ENCODE data around the gene ATAD3C. TPM values are rescaled to one million over a fixed set of nuclear protein-coding genes. Genes with fewer than 3 reads are reported as not detected.
"Not testable (repeated sequence)": the region's sequence is repeated elsewhere in the genome, so short reads cannot be mapped to it uniquely, and the experiment has no call there.

ATAD3C gene, protein sequence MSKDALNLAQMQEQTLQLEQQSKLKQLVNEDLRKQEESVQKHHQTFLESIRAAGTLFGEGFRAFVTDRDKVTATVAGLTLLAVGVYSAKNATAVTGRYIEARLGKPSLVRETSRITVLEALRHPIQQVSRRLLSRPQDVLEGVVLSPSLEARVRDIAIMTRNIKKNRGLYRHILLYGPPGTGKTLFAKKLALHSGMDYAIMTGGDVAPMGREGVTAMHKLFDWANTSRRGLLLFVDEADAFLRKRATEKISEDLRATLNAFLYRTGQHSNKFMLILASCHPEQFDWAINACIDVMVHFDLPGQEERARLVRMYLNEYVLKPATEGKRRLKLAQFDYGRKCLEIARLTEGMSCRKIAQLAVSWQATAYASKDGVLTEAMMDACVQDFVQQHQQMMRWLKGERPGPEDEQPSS
- 1 to 10 TPM in 1 of 2 donors, under 1 TPM in 1; 0.13 to 2.9 TPM for total RNA-seq
- 0.12 to 1.2 reads per million in 2 donors for total RNA-seq

DNA sequence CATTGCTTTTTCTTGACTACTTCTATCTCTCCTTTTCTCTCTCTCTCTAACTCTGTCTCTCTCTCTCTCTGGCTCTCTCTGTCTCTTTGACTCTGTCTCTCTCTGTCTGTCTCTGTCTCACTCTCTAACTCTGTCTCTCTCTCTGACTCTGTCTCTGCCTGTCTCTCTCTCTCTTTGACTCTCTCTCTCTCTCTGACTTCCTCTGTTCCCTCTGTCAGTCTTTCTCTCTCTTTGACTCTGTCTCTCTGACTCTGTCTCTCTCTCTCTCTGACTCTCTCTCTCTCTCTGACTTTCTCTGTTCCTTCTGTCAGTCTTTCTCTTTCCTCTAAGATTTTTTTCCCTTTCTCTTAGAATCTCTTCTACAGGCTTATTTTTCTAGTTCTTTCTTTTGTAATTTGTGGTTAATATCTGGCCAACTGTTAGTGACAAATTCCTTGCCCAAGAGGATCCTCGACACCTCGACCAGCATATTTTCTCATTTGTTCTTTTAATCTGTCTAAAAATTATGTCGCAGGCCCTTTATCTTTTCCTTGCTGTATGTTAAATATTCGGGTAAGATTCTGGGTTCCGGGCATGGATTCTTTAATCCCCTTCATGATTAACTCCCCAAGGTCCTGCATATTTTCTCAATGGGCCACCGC is at the start of gene ATAD3C:
Gene ATAD3C (plus strand): TSS at position 591 of the 641 bp plus-strand sequence. CDS start 995 bp downstream, outside the sequence.
- Mint-ChIP-seq H3K36me3 (ENCODE audit: low read depth) (peaks cover 4% of the 10 kb centered on the region), H3K4me3 (no peak within 1 kb of the TSS), H3K27me3 (peaks cover 13% of the 10 kb centered on the region), H3K27ac (no peak within 1 kb of the TSS), H3K4me1 (peaks cover 4% of the 10 kb centered on the region)
- ATAC-seq (no peak), DNase-seq (no peak)
- H3K9me3 ChIP-seq (ENCODE audit: control insufficient read depth, low read length, poor library complexity, severe bottlenecking), result no peaks in the 10 kb centered on the region

DNA sequence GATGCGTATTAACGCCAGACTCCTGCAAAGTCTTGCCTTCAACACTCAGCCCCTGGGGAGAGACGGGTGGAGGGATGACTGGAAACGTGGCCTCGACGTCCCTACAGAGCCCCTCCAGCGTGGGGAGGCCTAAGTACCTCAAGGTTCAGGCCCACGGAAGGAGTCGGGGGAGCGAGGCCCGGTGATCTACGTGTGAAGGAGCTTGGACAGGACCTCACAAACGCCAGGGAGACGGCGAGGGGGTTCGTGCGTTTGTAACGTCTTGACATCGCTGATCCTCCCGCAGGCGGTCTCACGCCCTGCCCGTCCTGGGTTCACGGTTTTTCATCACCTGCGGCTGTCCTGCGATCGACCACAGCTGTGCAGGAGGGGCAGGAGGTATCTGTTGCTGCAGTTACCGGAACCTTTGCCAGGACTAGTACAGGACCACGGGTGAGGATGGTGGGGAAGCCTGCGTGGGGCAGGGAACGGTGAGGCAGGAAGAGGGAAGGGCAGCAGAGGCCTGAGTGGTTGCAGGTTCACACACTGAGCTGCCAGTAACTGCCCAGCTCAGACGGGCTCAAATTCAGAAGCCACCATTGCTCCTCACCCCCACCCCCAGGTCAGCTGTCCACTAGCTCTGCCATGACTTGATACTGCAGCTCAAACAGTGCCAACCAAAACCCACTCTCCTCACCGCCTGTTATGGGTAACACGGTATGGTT is 49.5 kb upstream of the ATAD3C start:
- peaks cover 30% of the 10 kb centered on the region for H3K4me1 Mint-ChIP-seq
- H3K9me3 ChIP-seq (ENCODE audit: control insufficient read depth, low read length, poor library complexity, severe bottlenecking), result no peaks in the 10 kb centered on the region
- peaks cover 7% of the 10 kb centered on the region for H3K36me3 Mint-ChIP-seq (ENCODE audit: low read depth)
- peak overlapping the region; percentile 90 for H3K27ac Mint-ChIP-seq
- no peaks in the 10 kb centered on the region for H3K27me3 Mint-ChIP-seq
- peak overlapping the region; percentile 92 for H3K4me3 Mint-ChIP-seq
- DNase-seq (no peak), ATAC-seq (no peak)

DNA sequence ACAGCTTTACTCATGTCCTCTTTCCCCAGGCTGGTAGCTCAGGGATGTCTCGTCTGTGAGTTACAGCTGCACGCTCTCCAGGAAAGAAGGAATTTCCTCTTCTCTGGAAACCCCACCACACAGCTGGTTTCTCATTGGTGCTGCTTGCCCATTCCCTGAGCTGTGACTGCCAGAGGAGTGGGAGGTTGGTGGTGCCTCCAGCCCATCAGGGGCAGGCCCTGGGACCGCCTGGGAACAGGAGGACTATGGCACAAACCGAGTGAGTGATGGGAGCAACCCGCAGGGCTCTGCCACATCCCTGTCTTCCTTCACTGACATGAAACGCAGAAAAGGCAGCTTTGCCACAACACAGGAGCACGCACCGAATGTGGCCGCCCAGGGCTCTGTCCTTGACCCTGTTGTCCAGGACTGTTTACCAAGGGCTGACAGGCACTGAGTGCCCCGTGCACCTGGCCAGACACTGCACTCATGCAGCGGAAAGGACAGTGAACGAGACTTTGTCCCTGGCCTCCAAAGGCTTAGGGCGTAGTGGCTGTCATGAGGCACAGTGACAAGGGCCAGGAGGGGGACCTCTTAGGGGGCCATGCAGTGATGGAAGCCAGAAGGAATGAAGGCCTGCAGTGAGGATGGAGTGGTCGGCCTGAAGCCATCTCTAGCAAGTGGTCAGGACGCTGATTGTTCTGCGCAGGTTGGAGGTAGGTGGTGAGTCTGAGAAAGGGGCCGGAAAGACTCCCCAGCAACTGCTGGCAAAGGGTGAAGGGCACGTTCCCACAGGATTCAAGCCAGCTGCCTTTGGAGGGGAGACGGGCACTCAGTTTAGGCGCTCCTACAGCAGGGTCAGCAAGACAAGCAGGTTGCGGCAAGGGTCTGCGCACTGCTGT is 48.7 kb upstream of the ATAD3C start:
- DNase-seq (no peak), ATAC-seq (no peak)
- peak overlapping the region; percentile 92 for H3K4me3 Mint-ChIP-seq
- H3K9me3 ChIP-seq (ENCODE audit: control insufficient read depth, low read length, poor library complexity, severe bottlenecking), result no peaks in the 10 kb centered on the region
- peak overlapping the region; percentile 90 for H3K27ac Mint-ChIP-seq
- H3K4me1 Mint-ChIP-seq, result peaks cover 27% of the 10 kb centered on the region
- H3K27me3 Mint-ChIP-seq, result no peaks in the 10 kb centered on the region
- H3K36me3 Mint-ChIP-seq (ENCODE audit: low read depth), result peaks cover 3% of the 10 kb centered on the region

DNA sequence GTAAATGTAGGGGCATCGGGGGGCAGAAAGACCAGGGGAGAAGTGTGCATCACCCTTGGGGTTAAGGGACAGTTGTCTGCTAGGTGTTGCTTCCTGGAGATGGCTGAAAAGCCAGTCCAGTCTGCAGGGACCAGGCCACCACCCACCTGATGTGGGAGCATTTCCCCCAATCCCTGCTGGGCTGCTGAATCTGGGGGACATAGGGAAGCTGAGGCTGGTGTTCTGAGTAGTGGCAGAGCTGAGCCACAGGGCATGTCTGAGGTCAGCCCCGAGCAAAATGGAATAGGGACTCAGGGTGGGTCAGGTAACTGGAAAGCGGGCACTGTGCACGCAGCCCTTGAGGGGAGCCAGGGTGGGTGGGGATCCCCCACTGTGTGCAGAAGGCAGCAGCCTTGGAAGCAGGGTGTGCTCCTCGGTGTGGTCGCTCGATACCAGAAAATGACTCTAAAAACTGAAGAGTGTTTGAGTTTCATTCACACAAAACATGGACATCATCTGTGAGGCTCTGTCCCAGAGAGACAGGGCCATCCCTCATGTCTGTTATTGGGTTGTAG is 48.0 kb upstream of the ATAD3C start:
- Mint-ChIP-seq H3K27me3 (no peaks in the 10 kb centered on the region), H3K4me1 (peaks cover 27% of the 10 kb centered on the region), H3K4me3 (no peak overlapping the region), H3K36me3 (ENCODE audit: low read depth) (peaks cover 3% of the 10 kb centered on the region), H3K27ac (peak overlapping the region; percentile 65)
- no peaks in the 10 kb centered on the region for H3K9me3 ChIP-seq (ENCODE audit: control insufficient read depth, low read length, poor library complexity, severe bottlenecking)
- ATAC-seq (no peak), DNase-seq (no peak)

DNA sequence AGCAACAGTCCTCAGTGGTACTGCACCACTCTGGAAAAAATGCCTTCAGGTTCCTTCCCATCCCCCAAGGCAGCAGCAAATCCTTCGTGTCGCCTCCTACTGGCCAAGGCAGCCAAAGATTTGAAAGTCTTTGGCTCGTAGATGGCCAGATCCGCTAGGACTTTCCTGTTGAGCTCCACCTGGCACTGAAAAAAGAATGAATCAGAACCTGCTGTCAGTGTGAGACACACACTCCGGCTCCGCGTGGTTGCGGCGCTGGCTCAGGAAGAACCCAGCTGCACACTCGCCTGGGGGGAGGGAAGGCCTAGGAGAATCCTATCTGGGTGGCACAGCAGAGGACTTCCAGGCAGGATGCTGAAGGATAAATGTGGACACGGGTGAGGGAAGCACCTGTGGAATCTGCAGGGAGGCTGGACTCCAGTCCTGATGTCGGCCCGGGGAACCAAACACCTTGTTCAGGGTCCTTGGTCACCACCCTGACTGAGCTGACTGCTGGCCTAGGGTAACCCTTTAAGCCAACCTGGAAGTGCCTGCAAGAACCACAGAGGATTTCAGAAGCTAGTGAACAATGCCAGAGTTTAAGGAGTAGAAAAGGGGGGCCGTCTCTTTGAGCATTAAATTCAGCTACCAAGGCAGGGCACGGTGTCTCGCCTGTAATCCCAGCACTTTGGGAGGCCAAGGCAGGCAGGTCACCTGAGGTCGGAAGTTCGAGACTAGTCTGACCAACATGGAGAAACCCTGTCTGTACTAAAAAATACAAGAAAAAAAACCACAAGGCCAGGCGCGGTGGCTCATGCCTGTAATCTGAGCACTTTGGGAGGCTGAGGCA is 47.2 kb upstream of the ATAD3C start:
- Mint-ChIP-seq H3K4me1 (peaks cover 27% of the 10 kb centered on the region), H3K36me3 (ENCODE audit: low read depth) (peaks cover 3% of the 10 kb centered on the region), H3K27me3 (no peaks in the 10 kb centered on the region), H3K4me3 (peak overlapping the region; percentile 52), H3K27ac (peak overlapping the region; percentile 65)
- no peaks in the 10 kb centered on the region for H3K9me3 ChIP-seq (ENCODE audit: control insufficient read depth, low read length, poor library complexity, severe bottlenecking)
- DNase-seq, result no peak
- no peak for ATAC-seq

DNA sequence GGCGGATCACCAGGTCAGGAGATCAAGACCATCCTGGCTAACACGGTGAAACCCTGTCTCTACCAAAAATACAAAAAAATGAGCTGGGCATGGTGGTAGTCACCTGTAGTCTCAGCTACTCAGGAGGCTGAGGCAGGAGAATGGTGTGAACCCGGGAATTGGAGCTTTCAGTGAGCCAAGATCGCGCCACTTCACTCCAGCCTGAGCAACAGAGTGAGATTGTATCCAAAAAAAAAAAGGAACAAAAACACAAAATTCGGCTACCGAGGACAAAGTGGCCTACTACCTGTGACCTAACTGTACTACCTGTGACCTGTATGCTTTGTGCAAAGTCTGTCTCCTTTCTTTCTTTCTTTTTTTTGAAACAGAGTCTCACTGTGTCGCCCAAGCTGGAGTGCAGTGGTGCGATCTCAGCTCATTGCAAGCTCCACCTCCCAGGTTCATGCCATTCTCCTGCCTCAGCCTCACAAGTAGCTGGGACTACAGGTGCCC is 46.5 kb upstream of the ATAD3C start:
- H3K4me3 Mint-ChIP-seq; H3K36me3 Mint-ChIP-seq (ENCODE audit: low read depth): not testable (repeated sequence)
- peaks cover 25% of the 10 kb centered on the region for H3K4me1 Mint-ChIP-seq

DNA sequence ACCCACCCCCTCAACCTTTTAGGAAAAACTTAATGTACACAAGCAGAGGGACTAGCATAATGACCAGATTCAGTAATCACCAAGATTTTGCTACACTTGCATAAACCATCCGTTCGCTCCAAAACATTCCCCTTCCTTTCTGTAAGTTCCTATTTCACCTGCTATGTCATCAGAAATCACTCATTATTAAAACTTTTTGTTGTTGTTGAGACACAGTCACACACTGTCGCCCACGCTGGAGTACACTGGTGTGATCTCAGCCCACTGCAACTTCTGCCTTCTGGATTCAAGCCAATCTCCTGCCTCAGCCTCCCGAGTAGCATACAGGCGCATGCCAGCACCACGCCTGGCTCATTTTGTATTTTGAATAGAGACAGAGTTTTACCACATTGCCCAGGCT is 45.8 kb upstream of the ATAD3C start:
- H3K9me3 ChIP-seq (ENCODE audit: control insufficient read depth, low read length, poor library complexity, severe bottlenecking), result no peaks in the 10 kb centered on the region
- Mint-ChIP-seq H3K27me3 (no peaks in the 10 kb centered on the region), H3K36me3 (ENCODE audit: low read depth) (peaks cover 3% of the 10 kb centered on the region), H3K27ac (peak overlapping the region; percentile 91), H3K4me1 (peaks cover 22% of the 10 kb centered on the region), H3K4me3 (peak overlapping the region; percentile 57)
- DNase-seq (no peak), ATAC-seq (no peak)

More for the DNA sequence above, 46.5 kb upstream of the ATAD3C start:
- not testable (repeated sequence) for DNase-seq; ATAC-seq; H3K9me3 ChIP-seq (ENCODE audit: control insufficient read depth, low read length, poor library complexity, severe bottlenecking); H3K27me3 Mint-ChIP-seq
- peak overlapping the region; percentile 91 for H3K27ac Mint-ChIP-seq

DNA sequence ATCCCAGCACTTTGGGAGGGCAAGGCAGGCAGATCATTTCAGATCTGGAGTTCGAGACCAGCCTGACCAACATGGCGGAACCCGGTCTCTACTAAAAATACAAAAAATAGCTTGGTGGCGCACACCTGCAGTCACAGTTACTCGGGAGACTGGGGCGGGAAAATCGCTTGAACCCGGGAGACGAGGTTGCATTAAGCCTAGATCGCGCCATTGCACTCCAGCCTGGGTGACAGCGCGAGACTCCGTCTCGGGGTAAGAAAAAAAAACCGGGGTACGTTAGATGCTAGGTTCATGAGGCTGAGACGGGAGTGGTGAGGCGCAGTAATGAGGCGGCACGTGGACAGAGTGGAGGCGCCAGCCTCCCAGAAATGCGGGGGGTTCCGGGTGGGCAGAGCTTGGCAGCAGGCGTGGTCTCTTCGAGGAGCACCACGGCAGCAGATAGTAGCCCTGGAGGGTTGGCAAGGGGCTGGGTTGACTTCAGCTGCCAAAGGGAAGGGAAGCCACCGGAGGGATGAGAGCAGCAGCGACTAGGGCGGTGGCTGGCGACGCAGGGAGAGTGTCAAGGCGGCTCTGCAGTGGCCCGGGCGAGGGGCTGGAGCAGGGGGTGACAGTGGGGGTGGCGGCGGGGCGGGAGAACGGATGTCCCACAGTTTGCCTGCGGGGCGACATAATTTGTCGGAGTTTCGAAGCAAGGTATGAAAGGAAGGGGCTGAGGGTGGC is 43.2 kb upstream of the ATAD3C start:
- H3K27me3 Mint-ChIP-seq, result no peaks in the 10 kb centered on the region
- H3K36me3 Mint-ChIP-seq (ENCODE audit: low read depth), result peaks cover 3% of the 10 kb centered on the region
- peak overlapping the region; percentile 93 for H3K4me3 Mint-ChIP-seq
- H3K9me3 ChIP-seq (ENCODE audit: control insufficient read depth, low read length, poor library complexity, severe bottlenecking), result no peaks in the 10 kb centered on the region
- ATAC-seq (no peak), DNase-seq (no peak)
- H3K4me1 Mint-ChIP-seq, result peaks cover 12% of the 10 kb centered on the region
- H3K27ac Mint-ChIP-seq, result peak overlapping the region; percentile 91

DNA sequence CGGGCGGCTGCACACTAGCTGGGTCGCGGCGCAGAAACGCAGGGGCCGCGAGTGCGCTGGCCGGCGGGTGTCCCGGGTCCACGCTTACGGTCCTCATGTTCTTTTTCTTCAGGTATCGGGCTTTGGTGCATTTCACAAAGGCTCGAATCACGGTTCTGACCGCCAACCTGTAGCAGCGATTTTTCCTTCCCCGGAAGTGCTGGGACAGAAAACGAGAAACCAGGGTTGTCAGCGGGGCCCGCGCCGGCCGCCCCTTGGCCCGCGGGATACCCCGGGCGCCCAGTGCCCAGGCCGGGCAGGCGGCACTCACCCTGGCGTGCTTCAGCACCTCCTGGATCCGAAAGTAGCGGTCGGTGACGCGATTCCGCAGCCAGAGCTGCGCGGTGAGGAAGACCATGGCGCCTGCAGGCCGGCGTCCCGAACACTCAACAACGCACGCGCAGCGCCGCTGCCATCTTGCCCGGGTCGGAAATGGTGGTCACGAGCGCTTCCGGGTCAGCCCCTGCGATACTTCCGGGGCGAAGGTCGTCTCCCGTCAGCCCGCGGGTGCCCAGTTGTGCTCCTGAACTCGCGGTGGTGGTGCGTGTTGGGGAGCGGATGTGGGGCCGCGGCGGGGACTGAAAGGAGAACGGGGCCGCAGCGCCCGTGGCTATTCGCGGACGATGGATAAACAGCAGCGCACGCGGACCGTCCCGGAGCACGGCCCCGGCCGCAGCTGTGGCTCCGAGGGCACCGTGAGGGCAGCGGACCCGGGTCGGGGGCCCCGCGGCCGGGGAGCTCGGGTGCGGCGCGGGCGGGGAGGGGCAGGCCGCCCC is 42.5 kb upstream of the ATAD3C start, which contains the start of gene MRPL20:
Gene MRPL20 (minus strand): TSS at position 473 of the 815 bp plus-strand sequence. CDS start 76 bp downstream, at position 397.
- H3K27ac Mint-ChIP-seq, result peak within 1 kb of the TSS; percentile 91
- peaks cover 3% of the 10 kb centered on the region for H3K36me3 Mint-ChIP-seq (ENCODE audit: low read depth)
- DNase-seq (peak; percentile 92 to 95 (median 94)), ATAC-seq (peak; percentile 95)
- peak within 1 kb of the TSS; percentile 93 for H3K4me3 Mint-ChIP-seq
- H3K4me1 Mint-ChIP-seq, result peaks cover 12% of the 10 kb centered on the region
- no peaks in the 10 kb centered on the region for H3K9me3 ChIP-seq (ENCODE audit: control insufficient read depth, low read length, poor library complexity, severe bottlenecking)
- H3K27me3 Mint-ChIP-seq, result no peaks in the 10 kb centered on the region

DNA sequence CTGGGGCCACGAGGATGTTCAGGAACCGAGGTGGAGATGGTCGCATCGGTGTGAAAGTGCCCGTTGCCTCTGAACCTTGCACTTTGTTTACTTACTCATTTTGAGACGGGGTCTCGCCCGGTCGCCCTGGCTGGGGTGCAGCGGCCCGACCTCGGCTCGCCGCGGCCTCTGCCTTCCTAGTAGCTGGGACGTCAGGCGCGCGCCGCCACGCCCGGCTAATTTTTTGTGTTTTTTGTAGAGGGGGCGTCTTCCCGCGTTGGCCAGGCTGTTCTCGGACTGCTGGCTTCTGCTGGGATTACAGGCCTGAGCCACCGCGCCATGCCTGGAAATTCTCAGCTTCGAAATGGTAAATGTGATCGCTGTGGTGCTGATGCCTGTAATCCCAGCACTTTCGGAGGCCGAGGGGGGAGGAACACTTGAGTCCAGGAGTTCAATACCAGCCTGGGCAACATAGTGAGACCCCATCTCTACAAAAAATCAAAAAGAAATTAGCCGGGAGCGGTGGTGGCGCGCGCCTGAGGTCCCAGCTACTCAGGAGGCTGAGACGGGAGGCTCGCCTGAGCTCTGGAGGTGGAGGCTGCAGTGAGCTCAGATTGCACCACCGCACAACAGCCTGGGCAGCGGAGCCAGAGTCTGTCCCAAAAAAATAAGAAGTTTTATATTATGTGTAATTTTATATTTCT is 41.7 kb upstream of the ATAD3C start:
- Mint-ChIP-seq H3K36me3 (ENCODE audit: low read depth) (peaks cover 3% of the 10 kb centered on the region), H3K27me3 (no peaks in the 10 kb centered on the region), H3K4me1 (peaks cover 8% of the 10 kb centered on the region), H3K27ac (peak overlapping the region; percentile 91), H3K4me3 (peak overlapping the region; percentile 93)
- no peak for DNase-seq
- no peaks in the 10 kb centered on the region for H3K9me3 ChIP-seq (ENCODE audit: control insufficient read depth, low read length, poor library complexity, severe bottlenecking)
- ATAC-seq, result peak; percentile 24

Measured in T-helper 17 cell (primary cell).